Right kidney (tissue), 1 donor: ENCODE data around the gene PAPOLA.
"Not testable (repeated sequence)": the region's sequence is repeated elsewhere in the genome, so short reads cannot be mapped to it uniquely, and the experiment has no call there.

Experiments used
- DNase-seq: peaks from one replicate; pipeline ENCODE4 v3.0.0-alpha.2; 2016

Gene PAPOLA

DNA sequence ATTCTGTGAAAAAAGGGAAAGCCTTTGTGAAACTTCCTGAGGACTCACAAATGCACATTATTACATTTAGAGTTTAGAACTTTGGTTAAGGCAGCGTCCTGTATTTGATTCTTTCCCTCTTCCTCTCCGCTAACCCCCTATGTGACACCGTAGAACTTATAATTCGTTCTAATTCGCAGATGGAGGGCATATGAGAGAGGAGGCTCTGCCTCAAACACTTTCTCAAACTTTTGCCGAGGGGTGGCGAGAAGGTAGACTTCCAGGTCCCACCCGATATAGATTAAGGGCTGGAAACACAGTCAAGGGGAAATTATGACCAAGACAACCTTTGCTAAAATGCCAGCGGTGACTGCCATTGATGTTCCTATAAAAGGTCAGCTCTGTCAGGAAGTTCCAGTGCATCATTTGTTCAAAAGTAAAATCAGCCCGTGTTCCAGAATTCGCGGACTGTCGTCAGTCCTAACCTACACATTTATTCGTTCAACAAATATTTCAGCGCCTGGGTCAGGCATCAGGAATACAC is 904 bp upstream of the PAPOLA start:
- DNase-seq = no peak

DNA sequence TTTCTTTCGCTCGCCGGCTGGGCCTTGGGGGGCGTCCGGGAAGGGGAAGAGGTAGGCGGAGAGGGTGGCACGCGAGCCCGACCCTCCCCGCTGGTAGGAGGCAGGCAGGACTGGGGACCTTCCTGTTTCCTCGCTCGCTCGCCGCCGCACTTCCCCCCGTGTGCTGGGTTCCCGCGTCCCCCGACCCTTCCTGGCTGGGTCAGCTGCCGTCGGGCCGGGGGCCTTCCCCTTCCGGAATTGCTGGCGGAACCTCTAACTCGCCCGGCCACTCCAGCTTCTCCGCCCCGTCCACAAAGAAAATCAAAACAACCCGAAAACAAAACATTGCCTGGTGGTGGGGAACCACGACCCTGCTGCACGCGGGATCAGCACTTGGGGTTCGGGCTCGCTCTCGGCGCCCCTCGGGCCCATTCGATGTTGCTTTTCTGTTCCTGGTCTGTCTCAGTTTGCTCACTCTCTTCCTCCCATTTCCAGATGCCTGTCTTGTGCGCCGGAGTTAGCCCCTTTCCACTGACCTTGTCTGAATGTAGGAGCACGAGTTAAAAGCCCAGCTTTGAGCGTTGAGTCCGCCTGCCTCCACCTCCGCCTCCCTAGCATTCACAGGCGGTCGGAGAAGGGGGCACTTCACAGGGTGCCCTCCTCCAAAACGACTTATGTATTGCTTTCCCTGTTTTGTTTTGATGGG is 581 bp downstream of the PAPOLA start:
- peak; percentile 88 for DNase-seq

DNA sequence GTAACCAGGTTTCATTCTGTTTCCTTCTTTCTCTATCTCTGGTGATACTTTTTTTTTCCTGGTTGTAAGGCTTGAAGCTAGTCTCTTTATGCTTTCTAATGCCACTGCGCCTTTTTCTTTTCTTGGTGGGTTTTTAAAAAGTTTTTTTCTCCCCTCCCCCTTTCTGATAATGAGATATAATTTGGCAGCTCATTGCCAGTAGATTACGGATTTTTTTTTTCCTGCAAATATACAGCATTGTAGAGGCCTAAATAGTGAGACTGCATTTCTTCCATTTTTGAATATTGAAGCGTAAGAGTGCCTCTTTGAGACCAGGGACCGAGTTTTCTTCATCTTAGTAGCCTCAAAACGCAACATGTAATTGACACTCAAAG is 1.1 kb downstream of the PAPOLA start:
- DNase-seq = no peak

DNA sequence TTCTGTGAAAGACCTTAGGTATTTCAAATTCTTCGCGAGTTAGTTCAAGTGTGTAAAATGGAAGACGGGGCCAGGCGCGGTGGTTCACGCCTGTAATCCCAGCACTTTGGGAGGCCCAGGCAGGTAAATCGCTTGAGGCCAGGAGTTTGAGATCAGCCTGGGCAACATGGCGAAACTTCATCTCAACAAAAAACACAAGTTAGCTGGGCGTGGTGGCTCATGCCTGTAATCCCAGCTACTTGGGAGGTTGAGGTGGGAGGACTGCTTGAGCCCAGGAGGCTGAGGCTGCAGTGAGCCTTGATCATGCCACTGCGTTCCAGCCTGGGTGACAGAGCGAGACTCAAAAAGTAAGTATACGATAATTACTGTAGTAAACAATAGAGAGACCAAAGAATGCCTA is 2.2 kb downstream of the PAPOLA start:
- not testable (repeated sequence) for DNase-seq

DNA sequence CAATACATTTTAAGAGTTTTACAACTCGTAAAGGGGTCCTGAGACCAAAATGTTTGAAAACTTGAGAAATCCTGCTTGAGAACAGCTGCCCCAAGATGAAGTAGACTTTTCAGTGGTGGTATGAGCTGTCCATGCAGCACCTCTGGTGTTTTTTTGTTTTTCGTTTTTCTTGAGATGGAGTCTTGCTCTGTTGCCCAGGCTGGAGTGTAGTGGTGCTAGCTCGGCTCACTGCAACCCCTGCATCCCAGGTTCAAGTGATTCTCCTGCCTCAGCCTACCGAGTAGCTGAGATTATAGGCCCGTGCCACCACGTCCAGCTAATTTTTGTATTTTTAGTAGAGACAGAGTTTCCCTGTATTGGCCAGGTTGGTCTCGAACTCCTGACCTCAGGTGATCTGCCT is 5.5 kb downstream of the PAPOLA start:
- DNase-seq = no peak

DNA sequence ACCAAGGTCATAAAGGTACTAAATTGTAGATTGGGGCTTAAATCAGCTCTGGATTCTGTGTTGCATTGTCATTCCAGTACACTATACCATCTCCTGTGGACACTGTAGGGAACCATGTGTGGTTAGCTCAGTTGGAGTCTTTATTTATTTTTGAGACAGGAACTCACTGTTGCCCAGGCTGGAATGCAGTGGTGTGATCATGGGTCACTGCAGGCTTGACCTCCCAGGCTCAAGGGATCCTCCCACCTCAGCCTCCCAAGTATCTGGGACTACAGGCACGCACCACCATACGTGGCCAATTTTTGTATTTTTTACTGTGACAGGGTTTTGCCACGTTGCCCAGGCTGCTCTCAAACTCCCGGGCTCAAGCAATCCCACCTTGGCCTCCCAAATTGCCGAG is 6.7 kb downstream of the PAPOLA start:
- no peak for DNase-seq

DNA sequence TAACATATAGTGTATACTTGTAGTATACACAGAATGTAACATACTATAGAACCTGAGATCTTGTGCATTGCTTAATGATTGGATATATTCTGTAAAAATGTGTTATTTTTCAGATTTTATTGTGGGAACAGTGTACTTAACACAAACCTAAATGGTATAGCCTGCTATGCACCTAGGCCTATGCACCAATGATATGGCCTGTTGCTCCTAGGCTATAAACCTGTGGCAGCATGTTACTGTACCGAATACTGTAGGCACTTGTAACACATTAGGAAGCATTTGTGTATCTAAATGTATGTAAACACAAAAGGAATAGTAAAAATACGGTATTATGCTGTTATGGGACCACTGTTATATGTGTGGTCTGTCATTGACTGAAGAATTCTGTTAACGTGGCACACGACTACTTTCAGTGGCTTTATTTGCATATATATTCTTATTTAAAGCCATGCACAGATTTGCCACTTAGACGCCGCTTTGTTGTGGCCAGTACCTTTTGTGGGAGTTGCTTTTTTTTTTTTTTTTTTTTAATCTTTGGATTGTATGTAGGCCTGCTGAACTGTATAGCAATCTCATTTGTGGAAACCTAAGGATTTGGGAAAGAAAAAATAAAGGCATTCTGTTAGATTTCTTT is 7.4 kb downstream of the PAPOLA start:
- DNase-seq = no peak

DNA sequence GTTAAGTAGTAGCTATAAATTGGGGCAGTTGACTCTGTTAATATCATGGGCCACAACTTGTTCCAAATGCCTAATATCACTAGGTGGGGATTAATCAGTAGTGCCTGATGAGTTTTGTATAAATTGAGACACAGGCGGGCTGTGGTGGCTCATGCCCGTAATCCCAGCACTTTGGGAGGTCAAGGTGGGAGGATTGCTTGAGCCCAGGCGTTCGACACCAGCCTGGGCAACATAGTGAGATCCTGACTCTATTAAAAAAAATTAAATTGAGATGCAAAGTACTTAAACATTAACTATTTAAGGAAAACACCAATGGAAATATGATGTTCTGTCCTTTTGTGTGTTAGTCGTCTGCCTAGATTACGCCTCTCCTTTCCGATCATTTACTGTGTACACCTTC is 9.0 kb downstream of the PAPOLA start:
- DNase-seq = no peak

DNA sequence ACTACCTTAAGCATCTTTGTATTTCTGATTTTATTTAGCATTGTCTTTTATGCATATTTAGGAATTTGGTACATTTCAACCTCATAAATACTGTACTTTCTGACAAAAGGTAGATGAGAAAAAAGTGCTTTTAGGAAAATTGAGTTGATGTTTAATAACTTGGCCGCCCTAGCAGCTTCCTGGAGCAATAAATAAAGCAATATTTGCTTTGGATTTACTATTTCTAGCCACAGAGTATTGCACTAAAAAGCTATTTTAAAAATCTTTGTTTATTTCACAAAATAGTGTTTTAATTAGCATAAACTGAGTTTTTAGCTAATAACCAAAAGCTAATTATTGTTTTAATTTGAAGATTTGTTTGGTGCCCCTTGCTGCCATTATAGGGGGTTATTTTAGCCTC is 9.5 kb downstream of the PAPOLA start:
- DNase-seq = no peak

DNA sequence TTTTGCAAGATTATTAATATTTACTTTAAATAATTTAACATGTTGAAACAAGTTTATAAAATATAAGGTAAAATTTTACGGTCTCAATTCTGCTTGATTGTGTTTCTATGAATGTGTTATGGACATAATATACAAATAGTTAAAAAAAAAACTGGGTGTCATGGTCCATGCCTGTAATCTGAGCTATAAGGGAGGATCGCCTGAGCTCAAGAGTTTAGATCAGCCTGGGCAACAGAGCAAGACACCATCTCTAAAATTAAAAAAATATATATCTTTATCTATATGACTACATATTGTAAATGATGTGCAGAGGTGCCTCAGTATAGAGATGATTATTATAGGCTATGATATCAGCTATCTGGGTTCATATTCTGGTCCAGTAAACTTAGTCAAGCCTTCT is 9.9 kb downstream of the PAPOLA start:
- no peak for DNase-seq

DNA sequence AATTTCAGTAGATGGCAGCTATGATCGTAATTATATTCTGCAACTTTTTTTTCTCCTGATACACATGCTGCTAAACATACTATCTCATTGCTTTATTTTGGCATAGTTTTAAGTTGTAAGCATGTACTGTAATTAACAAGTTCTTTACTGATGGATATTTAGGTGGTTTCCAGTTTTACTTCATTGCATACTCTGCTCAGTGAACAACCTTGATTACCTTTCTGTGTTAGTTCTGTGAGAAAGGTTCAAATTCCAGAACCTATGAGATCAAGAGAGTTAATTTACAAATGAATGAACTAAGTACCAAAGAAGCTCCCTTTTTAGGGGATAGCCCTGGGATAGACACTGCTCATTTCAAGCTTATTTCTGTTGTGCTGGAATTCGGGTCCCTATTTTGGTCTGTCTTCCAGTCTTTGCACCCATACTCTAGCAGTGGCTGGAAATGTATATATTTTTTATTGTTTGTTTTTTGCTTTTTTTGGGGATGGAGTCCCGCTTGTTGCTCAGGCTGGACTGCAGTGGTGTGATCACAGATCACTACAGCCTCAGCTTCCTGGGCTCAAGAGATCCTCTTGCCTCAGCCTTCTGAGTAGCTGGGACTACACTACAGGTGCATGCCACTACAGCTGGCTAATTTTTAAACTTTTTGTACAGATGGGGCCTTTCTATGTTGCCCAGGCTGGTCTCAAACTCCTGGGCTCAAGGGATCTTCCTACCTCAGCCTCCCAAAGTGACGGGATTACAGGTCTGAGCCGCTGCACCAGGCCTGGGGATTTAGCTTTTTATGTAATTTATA is 10.6 kb downstream of the PAPOLA start:
- DNase-seq = no peak

DNA sequence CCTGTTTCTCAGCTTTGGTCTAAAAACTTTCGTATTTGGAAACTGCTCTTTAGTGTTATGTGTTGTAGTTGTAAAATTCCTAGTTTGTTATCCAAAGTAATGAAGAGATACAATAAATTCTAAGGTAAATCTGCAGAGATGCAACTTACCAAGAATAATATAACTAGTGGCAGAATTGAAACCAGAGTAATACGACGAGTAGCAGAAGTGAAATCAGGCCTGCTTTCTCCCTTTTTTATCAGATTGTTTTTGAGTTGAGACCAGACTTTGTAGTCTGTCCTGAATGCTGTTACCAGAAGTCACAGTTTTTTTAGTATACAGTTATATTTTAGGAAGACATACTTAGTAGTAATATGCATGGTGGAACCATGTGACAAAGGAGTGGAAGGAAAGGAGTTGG is 12.5 kb downstream of the PAPOLA start:
- no peak for DNase-seq

DNA sequence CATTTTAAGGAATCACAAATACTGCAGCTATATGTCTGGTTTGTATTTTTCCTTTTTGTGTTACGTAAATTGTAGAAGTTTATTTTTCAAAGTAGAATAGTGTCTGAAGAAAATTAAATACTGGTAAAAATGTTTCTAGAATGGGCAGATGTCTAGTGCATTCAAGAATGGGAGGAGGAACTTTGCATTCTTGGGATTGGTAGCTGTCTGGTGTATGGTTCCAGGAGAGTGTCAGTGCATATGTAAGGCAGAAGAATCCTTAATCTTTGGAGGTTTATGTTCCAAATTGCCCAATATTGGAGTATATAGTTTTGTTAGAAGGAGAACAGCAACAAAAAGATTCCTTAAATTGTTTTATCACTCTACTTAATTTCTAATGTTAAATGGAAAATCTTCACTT is 13.5 kb downstream of the PAPOLA start:
- no peak for DNase-seq

DNA sequence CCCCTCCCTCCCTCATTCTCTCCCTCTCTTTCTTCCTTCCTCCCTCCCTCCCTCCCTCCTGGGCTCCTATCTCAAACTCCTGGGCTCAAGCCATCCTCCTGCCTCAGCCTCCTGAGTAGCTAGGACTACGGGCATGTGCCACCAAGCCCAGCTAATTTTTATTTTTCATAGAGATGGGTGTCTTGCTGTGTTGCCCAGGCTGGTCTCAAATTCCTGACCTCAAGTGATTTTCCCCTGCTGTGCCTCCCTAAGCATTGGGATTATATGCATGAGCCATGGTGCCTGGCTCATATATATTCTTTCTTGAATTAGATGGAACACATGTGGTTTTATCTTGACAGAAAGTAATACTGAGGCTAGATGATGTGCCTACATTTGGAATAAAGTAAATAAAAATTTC is 14.2 kb downstream of the PAPOLA start:
- DNase-seq = no peak

DNA sequence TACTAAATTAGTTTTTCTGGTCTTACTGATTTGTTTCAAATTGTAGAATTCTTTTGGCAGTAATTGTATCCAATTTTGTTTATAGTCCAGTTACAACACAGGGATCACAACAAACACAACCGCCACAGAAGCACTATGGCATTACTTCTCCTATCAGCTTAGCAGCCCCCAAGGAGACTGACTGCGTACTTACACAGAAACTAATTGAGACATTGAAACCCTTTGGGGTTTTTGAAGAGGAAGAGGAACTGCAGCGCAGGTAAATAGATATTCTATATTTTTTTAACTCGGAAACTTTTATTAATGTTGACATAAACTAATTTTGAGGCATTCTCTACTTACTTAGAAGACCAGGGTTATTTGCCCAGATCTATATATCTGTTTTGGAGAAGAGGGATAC is 17.8 kb downstream of the PAPOLA start:
- DNase-seq = no peak

DNA sequence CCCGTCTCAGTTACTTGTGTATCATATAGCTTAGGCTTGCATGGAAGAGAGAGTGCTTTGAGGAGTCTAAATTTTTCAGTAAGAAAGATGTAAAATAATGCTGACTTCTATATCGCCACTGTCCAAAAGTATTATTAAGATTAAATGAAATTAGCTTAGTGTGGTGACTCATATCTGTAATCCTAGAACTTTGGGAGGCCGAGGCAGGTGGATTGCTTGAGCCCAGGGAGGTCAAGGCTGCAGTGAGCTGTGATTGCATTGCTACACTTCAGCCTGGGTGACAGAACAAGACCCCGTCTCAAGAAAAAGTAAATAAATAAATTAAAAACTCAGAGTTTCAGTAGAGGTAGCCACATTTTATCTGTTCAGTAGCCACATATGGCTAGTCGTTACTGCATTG is 23.3 kb downstream of the PAPOLA start:
- DNase-seq = no peak

DNA sequence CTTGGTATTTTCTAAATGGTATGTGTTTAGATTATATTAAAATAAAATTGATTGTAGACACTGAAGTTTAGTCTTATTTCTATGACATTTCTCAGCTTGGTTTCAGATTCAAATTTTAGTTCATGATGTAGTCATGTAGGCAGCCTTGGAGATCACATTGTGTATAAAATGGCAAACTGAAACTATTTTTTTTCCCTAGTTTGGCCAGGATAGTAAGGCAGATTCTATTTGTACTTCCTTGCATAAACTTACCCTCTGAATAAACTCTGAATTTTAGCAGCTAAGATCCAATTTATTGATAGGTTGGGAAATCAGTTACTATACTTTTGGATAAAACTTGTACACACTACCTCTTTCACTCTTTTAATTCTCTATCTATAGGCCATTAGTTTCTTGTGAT is 30.4 kb downstream of the PAPOLA start:
- no peak for DNase-seq

DNA sequence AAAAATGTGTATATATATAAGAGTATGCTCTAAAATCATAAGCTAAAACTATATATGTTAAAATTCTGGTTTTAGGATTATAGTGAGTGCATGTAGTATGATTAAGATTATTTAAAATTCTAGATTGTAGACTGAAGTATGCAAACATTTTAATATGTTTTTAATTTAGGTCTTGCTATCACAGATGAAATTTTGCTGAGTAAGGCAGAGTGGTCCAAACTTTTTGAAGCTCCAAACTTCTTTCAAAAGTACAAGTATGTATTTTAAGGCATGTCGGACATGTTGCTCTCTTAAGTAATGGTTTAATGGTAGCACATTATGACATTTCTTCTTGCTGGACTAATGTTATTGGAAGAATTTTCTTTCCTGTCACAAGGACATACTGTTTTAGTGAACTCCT is 34.6 kb downstream of the PAPOLA start:
- no peak for DNase-seq

DNA sequence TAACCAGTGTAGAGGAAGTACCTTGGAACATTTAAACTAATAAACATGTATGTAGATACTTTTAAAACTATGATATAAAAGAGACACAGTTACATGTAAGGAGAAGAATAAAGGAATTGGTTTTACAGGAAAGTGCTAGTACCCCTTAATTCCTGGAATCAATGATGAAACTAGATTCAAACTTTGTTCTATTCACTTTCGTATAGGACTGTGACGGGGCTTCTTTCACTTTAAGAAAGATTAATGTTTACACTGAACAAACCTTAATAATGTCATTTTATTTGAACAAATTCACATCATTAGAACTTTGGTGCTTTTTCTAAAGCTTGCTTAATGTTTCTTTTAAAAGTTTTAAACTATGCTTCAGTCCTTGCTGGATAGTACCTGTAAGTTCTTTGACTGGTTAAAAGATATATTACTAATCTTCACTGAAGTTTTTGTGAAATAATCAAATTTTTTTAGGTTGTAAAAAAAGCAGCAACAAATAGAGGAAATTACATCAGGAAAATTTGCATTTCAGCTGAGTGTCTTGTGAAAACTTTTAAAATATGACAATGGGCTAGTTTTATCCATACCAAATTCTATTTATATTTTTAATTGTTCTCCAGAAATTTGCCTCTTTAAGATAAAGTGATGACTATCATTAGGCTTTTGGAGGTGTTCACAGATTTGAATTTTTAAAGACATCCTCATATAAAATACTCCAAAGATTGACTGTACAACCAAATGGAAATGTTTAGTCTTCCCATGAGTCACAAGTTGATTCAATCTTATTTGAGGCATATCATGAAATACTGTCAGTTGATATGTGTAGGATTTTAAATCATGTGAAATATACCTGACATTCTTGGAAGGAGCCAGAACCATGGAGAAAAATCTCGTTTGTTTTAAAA is 36.2 kb downstream of the PAPOLA start:
- DNase-seq = no peak

DNA sequence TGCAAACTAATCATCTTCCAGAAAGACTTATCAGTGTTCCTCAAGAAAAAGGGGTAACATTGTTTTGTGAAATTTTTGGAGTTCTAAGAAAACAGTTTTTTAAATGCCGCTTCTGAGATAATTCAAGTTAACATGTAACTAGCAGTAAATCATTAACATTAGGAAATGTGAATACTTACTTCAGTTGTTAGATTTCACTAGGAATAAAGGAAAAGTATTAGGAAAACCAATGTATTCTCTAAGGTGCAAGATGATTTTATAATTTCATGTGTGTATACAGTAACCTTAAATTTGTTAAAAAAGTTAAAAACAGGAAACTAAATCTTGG is 36.8 kb downstream of the PAPOLA start:
- no peak for DNase-seq

DNA sequence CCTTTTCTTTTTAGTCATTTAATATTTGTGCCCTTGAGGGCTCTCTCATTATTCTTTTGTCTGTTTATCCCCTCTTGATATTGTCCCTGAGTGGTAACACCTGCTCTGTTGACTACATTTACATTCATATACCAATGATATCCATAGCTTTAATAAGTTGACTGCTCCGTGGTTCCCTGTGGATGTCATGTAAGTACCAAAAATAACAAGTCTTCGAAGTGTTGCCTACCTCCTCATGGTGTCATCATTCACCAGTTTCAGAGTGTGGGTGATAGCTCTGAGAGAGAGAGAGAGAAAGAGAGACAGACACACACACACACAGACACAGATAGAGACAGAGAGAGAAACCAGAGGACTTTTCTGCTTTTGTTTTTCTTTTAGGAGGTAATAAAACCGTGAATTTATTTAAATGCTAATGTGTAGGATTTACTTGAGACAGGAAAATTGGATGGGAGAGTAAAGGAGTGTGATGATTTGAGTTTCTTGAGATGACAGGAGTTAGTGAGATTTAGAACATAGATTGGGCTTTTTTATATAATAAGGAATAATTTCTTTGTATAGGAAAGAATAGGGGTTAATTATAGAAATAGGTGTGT is 52.2 kb downstream of the PAPOLA start:
- no peak for DNase-seq

DNA sequence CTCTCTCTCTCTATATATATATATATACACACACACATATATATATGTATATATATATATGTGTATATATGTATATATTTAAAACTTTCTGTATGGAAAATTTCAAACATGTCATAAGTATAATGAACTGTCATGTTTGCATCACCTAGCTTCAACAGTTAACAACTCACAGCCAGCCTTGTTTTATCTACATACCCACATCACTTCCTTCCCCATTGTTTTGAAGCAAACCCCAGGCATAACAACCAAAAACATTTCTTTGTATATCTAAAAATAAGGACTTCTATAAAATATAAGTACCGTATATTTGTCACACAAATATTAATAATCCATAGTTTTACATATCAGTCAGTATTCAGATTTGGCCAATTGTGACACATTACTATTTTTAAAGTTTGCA is 57.4 kb downstream of the PAPOLA start:
- DNase-seq = no peak
